GM18909 (cell line): ENCODE results near the gene PILRA.

Experiments
- ATAC-seq: cut with Tn5 transposase; IDR thresholded peaks from one replicate; pipeline ENCODE4 v1.9.1; 2021; ENCODE audit warnings: mild to moderate bottlenecking; ENCODE audit not compliant: unreplicated experiment, poor library complexity

The PILRA gene

GRCh38 chr7:100402241-100402640 is 29.0 kb downstream of the PILRA start:
- no peak for ATAC-seq

GRCh38 chr7:100406767-100407166 is 33.5 kb downstream of the PILRA start:
- no peak for ATAC-seq

- ATAC-seq = no peak
Measured at GRCh38 chr7:100407285-100408180, 34.2 kb downstream of the PILRA start.

GRCh38 chr7:100411101-100411500 is 37.8 kb downstream of the PILRA start:
- ATAC-seq = no peak

- ATAC-seq = no peak
Measured at GRCh38 chr7:100413346-100413745, 40.1 kb downstream of the PILRA start.

- no peak for ATAC-seq
Measured at GRCh38 chr7:100413889-100414288, 40.6 kb downstream of the PILRA start.

- no peak for ATAC-seq
Measured at GRCh38 chr7:100415448-100415847, 42.2 kb downstream of the PILRA start.

- ATAC-seq = no peak
Measured at GRCh38 chr7:100418930-100419659, 45.8 kb downstream of the PILRA start.

- no peak for ATAC-seq
Measured at GRCh38 chr7:100419660-100420226, 46.5 kb downstream of the PILRA start.

GRCh38 chr7:100423315-100423714 is 50.0 kb downstream of the PILRA start:
- no peak for ATAC-seq

GRCh38 chr7:100425347-100425746 is 52.1 kb downstream of the PILRA start:
- ATAC-seq = no peak

GRCh38 chr7:100426516-100426915 is 53.2 kb downstream of the PILRA start:
- no peak for ATAC-seq

- ATAC-seq = no peak
Measured at GRCh38 chr7:100427762-100428198, 54.5 kb downstream of the PILRA start.

- ATAC-seq = peak; percentile 49
Measured at GRCh38 chr7:100428199-100428966, 55.1 kb downstream of the PILRA start, which contains the start of gene ZCWPW1. ZCWPW1 (minus strand) TSS chr7:100428703; CDS start chr7:100420649, 8,054 bp downstream.

- ATAC-seq = peak; percentile 48
Measured at GRCh38 chr7:100428967-100429636, 55.8 kb downstream of the PILRA start.

GRCh38 chr7:100429637-100430492 is 56.6 kb downstream of the PILRA start, which contains the start of gene MEPCE:
MEPCE (plus strand) TSS chr7:100429831; CDS start chr7:100430019, 188 bp downstream.
- ATAC-seq = peak; percentile 45

- ATAC-seq = no peak
Measured at GRCh38 chr7:100430493-100431285, 57.4 kb downstream of the PILRA start.

GRCh38 chr7:100431286-100431735 is 58.0 kb downstream of the PILRA start:
- ATAC-seq = no peak
